Stimulated activated CD4-positive, alpha-beta T cell treated with anti-CD3 and anti-CD28 coated beads, Interleukin-12 subunit alpha, Interleukin-12 subunit beta, amount 100 ng/mL, for 48 hours (primary cell): ENCODE data around the gene ADAMTS9.

ENCODE experiments used
- DNase-seq, 3 donors: peaks; one replicate each; pipeline ENCODE4 v3.0.0-alpha.2; 2020; ENCODE audit warnings: low read depth in 2 of 3, low spot score in 1 of 3

ADAMTS9 gene

GRCh38 chr3:64687781-64688604 lies at the start of gene ADAMTS9:
Gene ADAMTS9 (minus strand): TSS chr3:64688000. CDS start chr3:64687657, 343 bp downstream.
- DNase-seq = no peak

GRCh38 chr3:64732576-64732975 lies 44.8 kb upstream of the ADAMTS9 start:
- no peak for DNase-seq

DNA sequence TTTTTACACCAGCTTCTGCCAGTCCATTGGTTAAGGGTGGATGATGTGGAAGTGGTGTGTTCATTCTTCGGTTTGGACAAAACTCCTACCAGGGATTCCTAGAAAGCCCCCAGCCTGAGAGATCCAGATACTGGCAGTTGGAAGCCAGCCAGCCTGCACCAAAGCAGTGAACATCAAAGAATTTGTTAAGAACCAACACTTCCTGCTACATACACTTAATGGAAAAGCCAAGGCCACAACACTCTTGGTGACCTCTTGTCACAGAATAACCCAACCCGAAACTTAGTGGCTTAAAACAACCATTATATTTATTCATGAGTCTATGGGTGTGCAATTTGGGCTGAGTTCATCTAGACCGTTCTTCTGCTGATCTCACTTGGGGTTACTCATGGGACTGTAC lies 42.9 kb upstream of the ADAMTS9 start:
- DNase-seq = no peak

GRCh38 chr3:64728994-64729393 lies 41.2 kb upstream of the ADAMTS9 start:
- no peak for DNase-seq

DNA sequence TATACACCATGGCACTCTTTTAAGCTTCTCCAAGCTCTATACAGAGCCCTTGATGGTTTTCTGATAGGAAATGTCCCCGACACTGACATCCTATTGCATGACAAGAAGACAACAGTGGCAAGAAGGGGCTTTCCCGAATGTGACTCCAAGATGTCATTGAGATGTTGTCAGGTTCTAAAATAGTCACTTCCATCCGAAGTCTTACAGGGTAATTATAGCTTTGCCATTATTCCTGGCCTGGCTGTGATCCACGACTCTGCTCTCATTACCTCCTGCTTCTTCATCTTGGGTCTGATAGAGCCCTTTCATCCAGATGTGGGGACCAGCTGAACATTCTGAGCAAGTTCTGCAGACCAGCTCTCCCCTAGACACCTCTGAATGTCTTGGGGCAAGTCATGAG lies 40.6 kb upstream of the ADAMTS9 start:
- no peak for DNase-seq

DNA sequence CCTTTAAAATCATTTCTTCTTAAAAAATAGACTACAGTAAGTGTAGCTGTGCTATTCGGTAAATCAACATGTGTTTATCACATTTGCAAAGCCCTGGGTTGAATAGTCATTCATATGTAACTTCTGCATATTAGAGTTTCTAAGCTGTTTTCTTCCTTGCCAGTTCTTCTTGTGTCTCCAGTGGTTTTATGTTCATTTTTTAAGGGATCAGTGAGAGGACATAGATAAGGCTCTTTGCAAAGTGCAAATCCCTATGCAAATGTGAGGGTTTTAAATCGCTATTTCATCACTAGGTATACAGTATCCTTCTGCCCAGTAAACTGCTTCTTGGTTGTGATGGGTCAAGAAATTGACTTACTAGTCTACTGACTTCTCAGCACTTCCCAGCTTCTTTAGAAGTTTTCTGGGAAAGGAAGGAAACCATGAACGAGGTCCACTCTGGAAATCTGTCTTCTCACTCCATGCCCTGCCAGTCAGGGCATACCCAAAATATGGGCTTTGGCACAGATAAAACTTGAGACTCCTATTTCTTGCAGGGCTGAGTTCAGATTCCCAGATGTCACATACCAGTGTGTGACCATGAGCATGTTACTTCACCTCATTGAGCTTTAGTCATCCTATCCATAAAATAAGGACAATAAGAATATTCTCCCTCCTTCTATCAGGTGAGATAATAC lies 38.8 kb upstream of the ADAMTS9 start:
- no peak for DNase-seq

- DNase-seq = no peak
Observed at GRCh38 chr3:64718976-64719375, 31.2 kb upstream of the ADAMTS9 start.

GRCh38 chr3:64717872-64718613 lies 30.2 kb upstream of the ADAMTS9 start:
- no peak for DNase-seq

DNA sequence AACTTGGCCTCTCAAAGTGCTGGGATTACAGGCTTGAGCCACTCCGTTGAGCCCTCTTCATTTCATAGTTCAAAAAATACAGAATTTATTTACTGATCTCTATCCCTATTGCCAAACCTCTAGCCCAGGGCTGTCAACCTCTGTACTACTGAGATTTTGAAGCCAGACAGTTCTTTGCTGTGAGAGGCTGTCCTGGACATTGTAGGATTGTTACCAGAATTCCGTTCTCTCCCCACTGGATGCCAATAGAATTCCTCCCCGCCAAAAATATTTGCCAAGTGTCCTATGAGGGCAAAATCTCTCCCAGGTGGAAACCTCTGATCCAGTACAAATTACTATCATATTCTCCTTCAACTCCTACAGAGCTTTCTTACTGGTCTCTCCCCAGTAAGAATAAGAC lies 29.6 kb upstream of the ADAMTS9 start:
- no peak for DNase-seq

DNA sequence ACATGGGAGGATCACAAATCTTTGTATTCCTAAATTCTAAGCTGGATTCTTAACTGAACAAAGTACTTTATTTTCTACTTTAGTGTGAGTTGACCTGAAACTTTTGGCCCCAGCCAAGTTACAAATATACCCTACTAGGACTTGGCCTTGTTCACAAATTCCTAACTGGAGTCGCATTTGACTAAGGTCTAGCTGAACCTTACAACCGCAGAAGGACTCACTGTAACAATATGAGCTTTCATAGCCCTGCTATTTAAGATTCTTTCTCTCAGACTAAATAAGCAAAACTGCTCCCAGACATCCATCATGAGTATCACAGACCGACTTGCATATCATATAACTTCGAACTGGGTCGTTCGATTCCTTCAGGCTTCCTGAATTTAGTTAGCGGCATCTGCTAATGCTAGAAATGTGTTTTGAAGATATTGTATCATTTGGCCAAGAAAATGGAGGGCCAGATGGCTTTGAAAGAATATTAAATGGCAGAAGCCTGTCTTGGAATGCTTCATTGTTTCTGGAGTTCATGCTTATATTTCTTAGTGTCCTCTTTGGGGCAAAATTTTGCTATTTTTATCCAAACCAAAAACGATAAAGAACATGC lies 28.4 kb upstream of the ADAMTS9 start:
- no peak for DNase-seq

DNA sequence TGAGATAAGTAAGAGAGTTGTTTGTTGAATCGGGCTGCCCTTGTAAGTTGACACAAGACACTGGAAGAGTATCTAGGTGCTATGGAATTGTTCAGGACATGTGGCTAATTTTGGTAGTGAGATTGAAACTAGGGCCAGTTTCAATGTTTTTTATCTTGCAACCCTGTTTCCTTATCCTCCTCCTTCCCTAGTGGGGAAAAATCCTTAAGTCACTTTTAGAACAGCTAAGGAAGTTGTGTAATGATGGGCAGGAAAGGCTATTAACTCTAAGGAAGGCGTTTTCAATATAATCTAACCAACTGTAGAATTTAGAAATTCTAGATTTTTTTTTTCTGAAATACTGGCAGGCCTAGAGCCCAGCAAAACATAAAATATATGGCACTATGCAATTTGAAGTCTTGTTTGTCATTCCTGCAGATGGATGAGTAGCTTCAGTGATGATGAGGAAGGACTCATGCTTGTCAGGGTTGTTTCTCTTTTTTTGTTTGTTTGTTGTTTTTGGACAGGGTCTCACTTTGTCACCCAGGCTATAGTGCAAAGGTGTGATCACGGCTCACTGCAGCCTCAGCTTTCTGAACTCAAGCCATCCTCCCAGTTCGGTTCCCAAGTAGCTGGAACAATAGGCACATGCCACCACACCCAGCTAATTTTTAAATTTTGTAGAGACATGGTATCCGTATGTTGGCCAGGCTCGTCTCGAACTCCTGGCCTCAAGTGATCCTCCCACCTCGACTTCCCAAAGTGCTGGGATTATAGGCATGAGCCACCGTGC lies 27.6 kb upstream of the ADAMTS9 start:
- no peak for DNase-seq

- DNase-seq = no peak
Observed at GRCh38 chr3:64708456-64708855, 20.7 kb upstream of the ADAMTS9 start.

GRCh38 chr3:64705946-64706345 lies 18.1 kb upstream of the ADAMTS9 start:
- DNase-seq = no peak

DNA sequence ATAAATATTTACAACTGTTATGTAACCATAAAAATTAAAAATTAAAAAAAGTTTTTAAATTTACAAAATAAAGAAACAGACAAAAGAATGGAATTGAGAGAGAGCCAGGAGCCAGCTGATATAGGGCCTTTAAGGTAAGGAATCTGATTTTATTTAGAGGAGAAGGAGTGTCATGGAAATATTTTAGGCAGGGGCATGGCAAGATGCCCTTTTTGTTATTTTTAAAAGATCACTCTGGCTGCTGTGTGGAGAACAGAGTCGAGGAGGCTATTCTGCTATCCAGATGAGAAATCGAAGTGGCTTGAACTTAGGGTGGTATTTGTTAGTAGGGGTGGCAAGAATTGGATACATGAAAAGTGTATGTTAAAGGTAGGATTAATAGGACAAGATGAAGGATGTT lies 9.1 kb upstream of the ADAMTS9 start:
- DNase-seq = no peak

DNA sequence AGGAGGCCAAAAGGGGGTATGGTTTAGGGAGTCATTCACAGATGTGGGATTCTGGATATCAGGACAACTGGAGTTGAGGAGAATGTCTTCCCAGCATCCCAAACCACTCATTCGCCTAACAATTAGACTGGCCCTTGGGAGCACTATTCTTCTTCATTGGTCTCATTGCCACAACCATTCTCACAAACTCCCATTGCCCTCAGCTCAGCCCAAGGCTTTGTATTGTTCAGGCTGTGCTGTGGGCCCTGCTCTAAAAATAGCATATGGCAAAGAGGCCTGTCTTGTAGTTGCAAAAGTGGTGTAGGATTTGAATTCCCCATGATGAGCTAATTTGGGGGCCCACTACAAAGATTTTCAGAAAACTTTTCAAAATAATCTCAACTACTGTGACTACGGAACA lies 6.3 kb upstream of the ADAMTS9 start:
- DNase-seq = no peak

DNA sequence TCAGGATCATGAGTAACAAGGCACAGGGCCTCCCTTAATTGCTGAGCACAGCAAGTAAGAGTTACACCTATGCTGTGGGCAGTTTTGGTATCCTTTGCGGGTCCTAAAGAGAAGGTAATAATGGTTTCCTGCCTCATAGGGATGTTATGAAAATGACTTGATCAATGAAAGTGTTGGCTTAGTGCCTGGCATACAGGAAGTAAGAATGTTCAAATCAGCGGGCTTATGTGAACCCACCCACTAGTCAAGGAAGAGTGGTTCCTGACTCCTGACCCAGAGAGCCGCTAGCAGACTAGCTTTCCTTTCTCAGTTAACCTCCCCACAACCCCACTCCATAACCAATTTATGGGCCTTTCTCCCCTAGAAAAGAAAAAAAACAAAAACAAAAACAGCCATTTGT lies 5.2 kb upstream of the ADAMTS9 start:
- DNase-seq = no peak

- no peak for DNase-seq
Observed at GRCh38 chr3:64691051-64691450, 3.3 kb upstream of the ADAMTS9 start.

GRCh38 chr3:64687086-64687780 lies 567 bp downstream of the ADAMTS9 start:
- DNase-seq = no peak

DNA sequence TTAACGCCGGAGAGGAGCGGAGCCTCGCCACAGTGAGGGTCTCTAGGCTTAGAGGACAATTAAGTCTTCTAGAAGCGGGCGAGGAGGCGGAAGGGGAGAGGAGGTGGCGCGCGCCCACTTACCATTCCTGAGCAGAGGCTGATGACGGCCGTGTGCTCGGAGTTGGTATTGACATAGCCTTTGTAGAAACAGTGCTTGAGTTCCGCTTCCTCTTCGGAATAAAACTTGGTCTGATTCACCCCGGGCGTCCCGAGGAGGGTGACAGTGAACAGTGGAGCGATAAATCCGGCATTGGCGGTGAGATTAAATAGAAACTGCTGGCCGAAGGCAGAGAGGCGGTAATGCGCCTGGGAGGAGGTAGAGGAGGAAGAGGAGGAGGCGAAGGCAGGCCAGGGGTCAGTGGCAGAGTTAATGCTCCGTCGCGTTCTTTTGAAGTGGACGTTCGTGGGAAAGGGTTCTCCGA lies 1.3 kb downstream of the ADAMTS9 start:
- no peak for DNase-seq

- DNase-seq = no peak
Observed at GRCh38 chr3:64685800-64686445, 1.9 kb downstream of the ADAMTS9 start.
